Suppressor macrophage treated with lipopolysaccharide for 1 hour (primary cell): ENCODE data around the gene CCDC91.
A peak's percentile ranks its signal among the peaks of the same experiment; 100 is the strongest.
"Not testable (repeated sequence)": the region's sequence is repeated elsewhere in the genome, so short reads cannot be mapped to it uniquely, and the experiment has no call there.

Experiments
- DNase-seq, 3 donors: peaks; one replicate each; pipeline ENCODE4 v3.0.0-alpha.2; 2020 to 2022

The CCDC91 gene

GRCh38 chr12:28184375-28184774, 5.9 kb upstream of the CCDC91 start:
- DNase-seq = peak in 2 of 3 donors; percentile 6 to 33

DNA sequence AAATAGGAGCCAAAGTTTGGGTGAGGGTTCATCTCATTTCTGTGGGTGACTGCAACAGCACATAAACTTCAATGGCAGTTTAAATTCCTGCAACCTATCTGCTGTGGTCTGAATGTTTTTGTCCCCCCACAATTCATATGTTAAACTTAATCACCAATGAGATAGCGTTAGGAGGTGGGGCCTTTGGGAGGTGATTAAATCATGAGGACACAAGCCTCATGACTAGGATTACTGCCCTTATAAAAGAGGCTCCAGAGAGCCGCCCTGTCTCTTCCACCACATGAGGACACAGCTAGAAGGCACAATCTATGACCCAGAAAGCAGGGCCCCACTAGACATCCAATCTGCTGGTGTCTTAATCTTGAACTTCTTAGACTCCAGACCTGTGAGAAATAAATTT, 3.8 kb upstream of the CCDC91 start:
- DNase-seq = no peak

- DNase-seq = no peak
Observed at GRCh38 chr12:28189784-28190320, 404 bp upstream of the CCDC91 start.

DNA sequence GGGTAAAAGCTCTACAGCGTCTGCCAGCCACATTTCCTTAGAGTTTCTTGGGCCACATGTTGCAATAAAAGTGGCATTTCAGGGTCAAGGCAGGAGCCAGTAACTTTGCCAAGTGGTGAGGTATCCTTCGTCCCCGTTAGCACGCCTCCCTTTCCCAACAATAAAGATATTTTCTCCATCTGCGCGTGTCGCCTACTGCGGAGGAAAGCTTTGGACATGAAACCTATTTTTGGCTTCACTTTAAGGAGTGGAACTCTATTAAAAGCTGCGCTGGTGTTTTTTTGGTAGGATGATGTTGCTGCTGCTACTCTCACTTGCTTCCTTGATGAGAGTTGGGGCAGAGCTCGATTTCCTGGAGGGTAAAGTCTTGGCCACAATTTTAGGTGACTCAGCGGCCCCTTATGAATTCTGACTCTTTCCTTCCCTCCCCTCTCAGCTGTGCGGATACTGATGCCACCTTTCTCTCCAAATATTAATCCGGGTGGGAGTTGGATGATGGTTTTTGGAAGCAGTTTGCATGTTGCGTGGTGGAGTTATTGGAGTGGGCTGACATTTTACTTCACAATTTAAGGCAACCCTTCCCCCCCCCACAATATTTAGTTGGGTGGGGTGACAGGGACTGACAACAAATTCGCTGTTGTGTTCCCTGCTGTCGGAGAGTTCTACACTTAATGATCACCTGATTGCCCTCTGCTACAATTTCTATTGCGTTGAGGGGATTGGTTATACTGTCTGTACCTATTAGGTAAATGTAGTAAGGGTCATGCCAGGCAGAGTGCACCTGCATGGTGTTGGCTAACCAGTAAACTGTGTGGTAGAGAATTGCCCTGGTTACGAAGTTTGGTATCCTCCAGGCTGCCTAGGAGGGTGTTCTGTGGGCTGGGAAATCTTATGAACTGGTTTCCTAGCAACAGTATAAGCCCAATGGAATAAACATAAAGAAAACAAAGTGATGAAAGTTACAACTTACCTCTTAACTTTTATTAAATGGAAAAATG, 1.1 kb downstream of the CCDC91 start:
- DNase-seq = peak; percentile 33 to 50 (median 44)

- no peak for DNase-seq
Observed at GRCh38 chr12:28192125-28192524, 1.9 kb downstream of the CCDC91 start.

DNA sequence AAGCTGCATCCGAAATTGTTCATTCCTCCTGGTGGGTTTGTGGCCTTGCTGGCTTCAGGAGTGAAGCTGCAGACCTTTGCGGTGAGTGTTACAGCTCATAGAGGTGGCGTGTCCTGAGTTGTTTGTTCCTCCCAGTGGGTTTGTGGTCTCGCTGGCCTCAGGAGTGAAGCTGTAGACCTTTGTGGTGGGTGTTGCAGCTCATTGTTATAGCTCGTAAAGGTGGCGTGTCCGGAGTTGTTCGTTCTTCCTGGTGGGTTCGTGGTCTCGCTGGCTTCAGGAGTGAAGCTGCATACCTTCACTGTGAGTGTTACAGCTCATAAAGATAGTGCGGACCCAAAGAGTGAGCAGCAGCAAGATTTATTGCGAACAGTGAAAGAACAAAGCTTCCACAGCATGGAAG, 4.4 kb downstream of the CCDC91 start:
- DNase-seq = not testable (repeated sequence)

DNA sequence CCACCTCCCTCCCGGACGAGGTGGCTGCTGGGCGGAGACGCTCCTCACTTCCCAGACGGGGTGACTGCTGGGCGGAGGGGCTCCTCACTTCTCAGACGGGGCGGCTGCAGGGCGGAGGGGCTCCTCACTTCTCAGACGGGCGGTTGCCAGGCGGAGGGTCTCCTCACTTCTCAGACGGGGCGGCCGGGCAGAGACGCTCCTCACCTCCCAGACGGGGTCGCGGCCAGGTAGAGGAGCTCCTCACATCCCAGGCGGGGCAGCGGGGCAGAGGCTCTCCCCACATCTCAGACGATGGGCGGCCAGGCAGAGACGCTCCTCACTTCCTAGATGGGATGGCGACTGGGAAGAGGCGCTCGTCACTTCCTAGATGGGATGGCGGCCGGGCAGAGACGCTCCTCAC, 10.9 kb downstream of the CCDC91 start:
- not testable (repeated sequence) for DNase-seq

DNA sequence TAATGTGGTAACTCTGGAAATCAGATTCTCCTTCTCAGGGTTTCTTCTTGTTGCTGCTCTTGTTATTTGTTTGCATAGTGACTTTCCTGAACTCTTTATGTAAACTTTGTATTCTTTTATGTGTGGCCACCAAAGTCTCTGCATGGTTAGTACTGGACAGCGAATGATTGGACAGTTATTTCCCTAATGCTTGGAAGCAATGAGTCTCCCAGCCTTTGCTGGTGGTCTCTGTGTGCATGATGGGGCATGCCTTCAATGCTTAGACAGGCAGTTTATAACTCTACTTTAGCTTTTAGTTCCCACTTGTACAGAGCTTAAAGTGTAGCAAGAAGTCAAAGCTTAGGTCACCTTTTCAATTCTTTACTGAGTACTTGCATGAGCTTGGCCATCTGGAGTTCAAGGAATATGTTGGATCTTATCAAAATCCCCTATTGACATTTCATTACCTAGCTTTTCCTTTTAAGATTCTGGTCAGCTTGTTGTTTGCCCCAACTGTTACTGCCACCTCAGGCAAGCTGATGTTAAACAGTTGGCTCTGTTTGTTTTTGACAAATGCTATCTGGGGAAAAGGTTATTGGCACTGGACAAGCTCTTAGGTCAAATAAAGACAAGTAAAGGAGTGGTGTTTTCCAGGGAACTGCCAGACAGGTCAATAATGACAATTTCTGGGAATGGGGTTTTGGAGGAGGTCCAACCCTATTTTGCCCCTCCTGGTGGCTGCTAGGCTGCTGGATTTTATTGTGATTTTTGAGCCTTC, 12.3 kb downstream of the CCDC91 start:
- no peak for DNase-seq

- DNase-seq = no peak
Observed at GRCh38 chr12:28209782-28210181, 19.5 kb downstream of the CCDC91 start.

DNA sequence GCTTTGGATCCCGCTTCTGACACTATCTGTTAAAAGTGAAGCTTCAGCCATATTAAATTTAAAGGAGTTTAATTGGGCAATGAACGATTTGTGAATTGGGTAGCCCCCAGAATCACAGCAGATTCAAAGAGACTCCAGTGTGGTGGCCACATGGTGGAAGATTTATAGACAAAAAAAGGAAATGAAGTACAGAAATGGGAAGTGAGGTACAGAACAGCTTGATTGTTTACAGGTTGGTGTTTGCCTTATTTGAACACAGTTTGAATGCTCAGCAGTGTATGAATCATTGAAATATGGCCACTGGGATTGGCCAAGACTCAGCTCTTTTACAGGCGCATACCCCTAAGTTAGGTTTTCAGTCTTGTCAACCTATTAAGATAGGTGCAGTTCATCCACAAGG, 21.9 kb downstream of the CCDC91 start:
- no peak for DNase-seq

DNA sequence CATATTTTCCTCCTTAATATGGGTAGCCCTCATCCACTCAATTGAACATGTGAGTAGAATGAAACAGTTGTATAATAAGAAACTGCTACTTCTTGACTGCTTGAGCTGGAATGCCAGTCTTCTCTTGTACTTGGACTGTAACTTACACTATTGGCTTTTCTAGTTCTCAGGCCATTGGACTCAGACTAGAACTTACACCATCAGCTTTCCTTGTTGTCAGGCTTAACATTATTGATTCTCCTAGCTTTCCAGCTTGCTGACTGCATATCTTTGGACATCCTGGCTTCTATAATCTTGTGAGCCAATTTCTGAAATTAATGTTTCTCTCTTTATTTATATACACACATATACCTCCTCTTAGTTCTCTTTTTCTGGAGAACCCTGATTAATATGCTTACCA, 24.8 kb downstream of the CCDC91 start:
- no peak for DNase-seq

- DNase-seq = no peak
Observed at GRCh38 chr12:28216016-28216415, 25.8 kb downstream of the CCDC91 start.

- no peak for DNase-seq
Observed at GRCh38 chr12:28217805-28218204, 27.5 kb downstream of the CCDC91 start.

DNA sequence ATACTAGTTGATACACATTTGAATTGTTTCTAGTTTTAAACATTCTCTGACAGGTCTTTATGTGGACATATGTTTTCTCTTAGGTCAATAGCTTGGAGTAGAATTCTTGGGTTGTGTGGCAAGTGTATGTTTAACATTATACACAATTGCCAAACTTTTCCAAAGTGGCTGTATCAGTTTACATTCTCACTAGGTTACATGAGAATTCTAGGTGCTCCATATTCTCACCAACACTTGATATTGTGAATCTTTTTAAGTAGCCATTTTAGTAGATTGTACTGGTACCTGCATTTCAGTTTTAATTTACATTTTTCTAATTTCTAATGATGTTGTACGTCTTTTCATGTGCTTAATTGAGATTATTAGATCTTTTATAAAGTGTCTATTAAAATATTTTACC, 28.6 kb downstream of the CCDC91 start:
- no peak for DNase-seq

DNA sequence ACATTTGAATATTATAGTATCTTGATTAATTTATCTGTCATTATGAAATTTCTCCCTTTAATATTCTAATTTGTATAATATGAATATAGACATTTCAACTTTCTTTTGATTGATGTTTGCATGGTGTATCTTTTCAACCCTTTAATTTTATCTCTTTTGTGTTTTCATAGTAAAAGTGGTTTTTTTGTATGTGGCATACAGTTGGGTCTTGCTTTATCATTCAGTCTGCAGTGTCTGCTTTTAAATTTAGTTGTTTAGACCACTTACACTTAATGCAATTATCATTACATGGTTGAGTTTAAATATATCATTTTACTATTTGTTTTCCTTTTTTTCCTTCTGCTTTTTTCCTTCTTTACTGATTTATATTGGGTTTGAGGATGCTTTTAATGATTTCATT, 29.6 kb downstream of the CCDC91 start:
- DNase-seq = no peak

DNA sequence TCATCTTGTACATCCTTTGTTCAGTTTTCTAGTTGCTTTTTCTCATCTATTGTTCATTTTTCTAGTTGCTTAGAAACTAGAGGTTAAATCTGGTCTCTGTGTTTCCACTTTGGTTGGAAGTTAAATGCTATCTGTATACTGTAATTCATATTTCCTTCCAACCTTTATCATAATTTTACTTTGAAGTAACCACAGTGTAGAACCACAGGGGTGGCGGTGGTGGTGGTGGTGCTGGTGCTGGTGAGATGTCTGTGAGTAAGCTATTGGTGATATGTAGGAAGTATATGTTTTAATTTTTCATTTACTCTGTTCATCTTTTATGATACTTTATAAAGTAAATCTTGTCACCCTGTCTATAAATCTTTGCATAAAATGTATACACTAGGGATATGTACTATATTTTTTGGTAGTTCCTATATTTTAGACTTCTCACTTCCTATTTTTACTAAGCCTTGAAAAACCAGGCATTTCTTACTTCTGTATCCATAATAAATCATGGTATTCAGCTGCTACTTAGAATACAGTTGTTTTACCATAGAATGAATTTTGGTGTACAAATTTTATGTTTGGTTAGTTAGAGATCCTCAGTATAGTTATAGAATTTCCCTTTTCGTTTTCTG, 31.9 kb downstream of the CCDC91 start:
- DNase-seq = peak; percentile 3 to 46 (median 41)

GRCh38 chr12:28223025-28223554, 32.8 kb downstream of the CCDC91 start:
- no peak for DNase-seq

DNA sequence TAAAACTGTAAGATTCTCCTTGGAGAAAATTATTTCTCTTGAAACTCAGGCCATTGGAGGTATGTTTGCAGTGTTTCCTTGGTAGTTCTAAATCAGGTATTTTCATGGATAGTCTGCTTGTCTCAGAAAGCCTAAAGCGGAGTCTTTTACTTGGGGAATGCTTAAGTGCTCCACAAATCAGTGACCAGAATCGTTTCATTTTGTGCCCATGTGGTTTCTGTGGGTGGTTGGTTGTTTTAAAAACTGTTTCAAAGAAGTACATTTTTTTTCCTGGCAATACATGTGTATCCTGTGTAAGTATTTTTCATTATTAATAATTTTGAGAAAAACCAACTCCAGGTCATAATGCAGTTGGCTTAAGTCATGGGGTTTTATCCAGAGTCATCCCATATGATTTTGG, 33.6 kb downstream of the CCDC91 start:
- no peak for DNase-seq

DNA sequence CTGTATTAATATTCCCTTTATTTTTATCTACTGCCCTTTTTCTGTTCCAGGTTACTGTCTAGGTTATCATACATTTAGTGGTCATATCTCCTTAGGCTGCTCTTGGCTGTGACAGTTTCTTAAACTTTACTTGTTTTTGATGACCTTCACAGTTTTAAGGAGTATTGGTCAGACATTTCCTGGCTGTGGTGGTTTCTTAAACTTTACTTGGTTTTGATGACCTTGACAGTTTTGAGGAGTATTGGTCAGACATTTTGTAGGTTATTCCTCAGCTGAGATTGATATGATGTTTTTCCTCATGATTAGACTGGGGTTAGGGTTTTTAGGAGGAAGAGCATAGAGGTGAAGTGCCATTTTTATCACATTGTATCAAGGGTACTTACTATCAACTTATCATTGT, 36.4 kb downstream of the CCDC91 start:
- no peak for DNase-seq

DNA sequence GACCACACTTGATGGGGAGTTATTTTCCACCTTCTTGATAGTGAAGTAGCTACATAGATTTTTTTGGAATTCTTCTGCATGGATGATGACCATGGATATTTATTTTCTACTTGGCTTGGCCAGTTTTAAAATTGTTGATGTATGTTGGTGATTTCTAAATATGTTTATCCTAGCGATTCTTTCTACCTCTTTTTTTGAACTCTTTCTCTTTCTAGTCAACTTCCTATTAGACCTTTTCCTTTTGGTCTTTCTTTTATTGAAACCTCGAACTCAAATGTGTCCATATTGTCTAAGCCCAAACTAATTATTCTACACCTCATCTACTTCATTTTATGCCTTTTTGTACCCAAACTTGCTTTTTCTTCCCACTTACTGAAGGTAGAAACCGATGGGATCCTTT, 37.0 kb downstream of the CCDC91 start:
- no peak for DNase-seq

- DNase-seq = no peak
Observed at GRCh38 chr12:28231248-28231647, 41.0 kb downstream of the CCDC91 start.

- no peak for DNase-seq
Observed at GRCh38 chr12:28232211-28232928, 42.1 kb downstream of the CCDC91 start.
